ENCODE data around the gene ANK3.

GRCh38 chr10:60140651-60141632 is 248.7 kb downstream of the ANK3 start:
- TF ChIP-seq CTCF (optimal IDR thresholded peaks at IDR 0.05 in 1 of 3, IDR thresholded peaks at IDR 0.05 in 1 of 3, conservative IDR thresholded peaks at IDR 0.05 in 1 of 3; ENCODE audit: extremely low read depth in 1 of 3, insufficient read depth in 2 of 3, low read length in 3 of 3), result no peak
- no peak for TF ChIP-seq EZH2 (IDR thresholded peaks at IDR 0.05; ENCODE audit: low read length)

All from keratinocyte (primary cell).